ENCODE results near the gene PDCD6IP.

The PDCD6IP gene

GRCh38 chr3:33892655-33893054 is 94.2 kb downstream of the PDCD6IP start:
- DNase-seq (ENCODE audit: low spot score), result no peak

DNA sequence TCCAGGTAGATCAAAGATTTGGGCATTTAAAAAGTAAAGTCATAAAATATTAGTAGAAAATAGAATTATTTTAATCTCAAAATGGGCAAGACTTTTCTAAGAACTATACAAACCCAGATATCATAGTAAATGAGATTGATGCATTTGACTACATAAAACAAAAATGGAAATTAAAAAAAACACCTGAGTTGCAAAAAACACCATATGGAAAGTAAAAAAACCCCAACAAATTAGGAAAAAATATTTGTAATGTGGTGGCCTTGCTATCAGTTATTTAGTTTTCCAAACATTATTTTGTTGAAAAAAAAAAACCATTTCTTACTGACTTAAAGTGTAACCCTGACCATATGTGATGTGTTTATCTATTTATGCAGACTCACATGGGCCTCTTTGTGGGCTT is 97.2 kb downstream of the PDCD6IP start:
- no peak for DNase-seq (ENCODE audit: low spot score)

DNA sequence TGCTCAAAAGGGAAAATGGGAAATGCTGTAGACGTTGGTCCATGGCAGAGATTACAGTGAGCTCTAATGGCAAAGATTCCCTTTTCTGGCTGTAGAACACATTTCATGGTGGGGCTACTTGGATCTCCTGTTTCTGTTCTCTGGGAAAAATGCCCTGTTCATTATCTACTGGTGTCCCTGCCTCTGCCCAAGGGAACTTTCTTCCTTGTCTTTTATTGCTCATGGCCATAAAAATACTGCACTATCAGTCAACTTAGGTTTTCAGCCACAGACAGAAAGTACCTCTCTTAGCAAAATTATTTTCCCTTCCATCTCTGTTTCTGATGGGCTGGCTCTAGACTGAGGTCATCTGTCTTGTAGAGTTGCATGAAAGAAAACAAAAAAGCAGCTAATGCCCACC is 98.9 kb downstream of the PDCD6IP start:
- DNase-seq (ENCODE audit: low spot score), result no peak

GRCh38 chr3:33898901-33899300 is 100.5 kb downstream of the PDCD6IP start:
- no peak for DNase-seq (ENCODE audit: low spot score)

- DNase-seq (ENCODE audit: low spot score), result no peak
Measured at GRCh38 chr3:33900440-33900808, 102.0 kb downstream of the PDCD6IP start.

DNA sequence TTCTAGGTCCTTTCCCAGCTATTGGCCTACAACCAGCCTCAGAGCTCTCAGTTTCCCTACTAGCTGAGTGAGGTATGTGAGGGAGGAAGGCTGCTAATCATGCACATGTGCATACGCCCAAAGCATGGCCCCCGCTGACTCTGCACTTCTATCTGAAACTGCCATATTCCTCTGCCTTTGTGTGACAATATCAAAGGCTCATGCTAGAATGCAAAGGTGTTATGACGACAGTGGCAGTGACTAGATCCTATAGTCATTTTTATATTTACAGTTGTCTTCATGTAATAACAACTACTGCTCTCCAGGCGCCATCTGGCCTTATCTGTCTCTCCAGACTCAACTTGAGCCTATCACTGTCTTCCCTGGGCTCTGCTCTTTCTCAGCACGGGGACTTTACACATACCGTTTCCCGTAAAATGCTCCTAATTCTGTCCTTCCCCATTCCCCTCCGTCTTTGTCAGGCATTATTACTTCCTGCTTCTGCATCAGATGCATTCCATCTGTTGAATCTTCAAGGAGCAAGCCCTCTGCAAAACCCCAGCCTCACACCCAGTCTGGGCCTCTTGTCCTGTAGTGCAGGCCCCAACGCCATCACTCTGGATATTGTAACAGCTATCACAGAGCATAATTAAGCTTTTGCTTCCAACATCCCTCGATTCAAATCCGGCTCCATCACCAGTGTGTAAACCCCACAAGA is 102.5 kb downstream of the PDCD6IP start:
- DNase-seq (ENCODE audit: low spot score), result peak; percentile 24

DNA sequence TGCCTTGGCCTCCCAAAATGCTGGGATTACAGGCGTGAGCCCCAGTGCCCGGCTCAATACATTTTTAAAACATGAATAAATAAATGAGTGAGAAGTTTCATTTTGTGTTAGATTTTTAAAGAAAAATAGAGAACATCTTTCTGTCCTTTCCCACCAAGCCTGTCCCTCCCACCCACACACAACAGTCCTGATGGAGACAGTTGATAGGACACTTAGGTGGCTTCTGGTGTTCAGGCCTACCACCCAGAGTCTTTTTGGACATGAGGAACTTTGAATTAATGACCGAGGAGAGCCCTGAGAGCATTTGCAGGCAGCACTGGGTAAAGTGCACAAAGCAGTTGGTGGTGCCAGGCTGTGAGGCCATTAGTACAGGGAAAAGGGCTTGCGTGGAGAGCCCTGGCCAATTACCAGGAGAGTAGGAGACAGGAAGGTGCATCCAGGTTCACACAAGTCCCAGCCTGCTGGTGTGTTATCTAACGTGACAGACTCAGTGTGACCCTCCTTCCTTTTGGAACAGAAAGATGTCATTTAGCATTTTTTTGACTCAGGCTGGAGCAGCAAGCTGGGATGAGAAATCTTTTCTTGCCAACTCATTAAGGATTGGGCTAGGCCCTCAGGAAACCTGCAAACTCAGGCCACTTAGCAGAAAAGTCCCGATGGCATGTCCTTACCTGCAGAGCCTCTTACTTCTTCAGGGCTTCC is 103.6 kb downstream of the PDCD6IP start:
- no peak for DNase-seq (ENCODE audit: low spot score)

DNA sequence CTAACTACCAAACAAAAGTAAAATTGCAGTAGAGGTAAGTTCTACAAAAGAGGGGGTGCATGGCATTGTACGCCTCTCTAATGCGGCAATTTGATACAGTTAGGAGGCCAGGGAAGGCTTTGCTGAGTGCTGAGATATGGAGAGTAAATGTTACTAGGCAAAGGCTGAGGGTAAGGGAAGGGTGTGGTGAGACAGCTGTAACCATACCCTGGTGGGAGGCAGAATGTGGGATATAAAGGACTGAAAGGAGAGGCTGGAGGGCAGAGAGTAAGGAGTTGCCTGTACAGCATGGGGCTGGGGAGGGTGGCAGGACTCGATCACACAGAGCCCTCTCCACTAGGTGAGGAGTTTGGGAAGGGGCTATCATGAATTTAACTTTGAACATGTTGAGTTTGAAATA is 106.3 kb downstream of the PDCD6IP start:
- no peak for DNase-seq (ENCODE audit: low spot score)

DNA sequence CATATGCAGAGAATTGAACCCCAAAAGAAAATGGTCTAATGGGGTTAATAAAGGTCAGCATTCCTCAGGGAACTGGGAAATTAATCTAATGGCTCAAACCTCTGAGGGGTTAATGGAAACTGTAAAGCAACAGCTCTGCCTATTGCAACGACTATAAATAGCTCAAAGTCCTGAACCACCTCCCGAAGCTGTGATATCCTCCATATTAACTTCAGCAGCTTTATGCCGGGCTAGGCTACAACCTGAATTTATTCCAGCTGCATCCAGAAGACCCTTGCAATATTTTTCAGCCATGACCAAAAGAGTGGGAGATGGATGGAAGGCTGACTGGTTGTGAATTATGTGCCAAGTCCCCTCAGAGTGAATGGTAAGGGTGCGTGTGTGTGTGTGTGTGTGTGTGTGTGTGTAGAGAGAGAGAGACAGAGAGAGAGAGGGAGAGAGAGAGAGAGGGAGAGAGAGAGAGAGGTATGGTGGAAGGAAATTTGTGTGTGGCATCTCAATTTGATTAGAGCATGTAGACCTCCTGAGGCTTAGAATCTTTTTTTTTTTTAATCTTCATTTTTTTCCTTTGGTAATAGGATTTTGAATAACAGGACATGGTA is 109.9 kb downstream of the PDCD6IP start:
- DNase-seq (ENCODE audit: low spot score), result no peak

DNA sequence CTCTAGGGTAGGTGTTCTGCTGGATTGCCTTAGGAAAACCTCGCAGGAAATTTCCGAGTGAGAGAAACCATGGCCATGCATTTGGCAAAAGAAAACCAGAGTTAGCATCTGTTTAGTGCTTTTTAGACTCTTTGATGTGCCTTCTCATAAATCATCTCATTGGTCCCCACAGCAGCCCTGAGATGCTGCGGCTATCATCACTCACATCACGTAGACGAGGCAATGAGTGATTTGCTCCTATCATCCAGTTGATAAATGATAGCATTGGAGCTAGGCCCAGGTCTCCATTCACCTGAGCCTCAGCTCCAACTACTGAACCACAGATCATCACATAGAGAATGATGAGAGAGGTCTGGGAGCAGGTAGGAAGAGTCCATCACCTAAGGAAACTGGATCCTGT is 111.1 kb downstream of the PDCD6IP start:
- no peak for DNase-seq (ENCODE audit: low spot score)

DNA sequence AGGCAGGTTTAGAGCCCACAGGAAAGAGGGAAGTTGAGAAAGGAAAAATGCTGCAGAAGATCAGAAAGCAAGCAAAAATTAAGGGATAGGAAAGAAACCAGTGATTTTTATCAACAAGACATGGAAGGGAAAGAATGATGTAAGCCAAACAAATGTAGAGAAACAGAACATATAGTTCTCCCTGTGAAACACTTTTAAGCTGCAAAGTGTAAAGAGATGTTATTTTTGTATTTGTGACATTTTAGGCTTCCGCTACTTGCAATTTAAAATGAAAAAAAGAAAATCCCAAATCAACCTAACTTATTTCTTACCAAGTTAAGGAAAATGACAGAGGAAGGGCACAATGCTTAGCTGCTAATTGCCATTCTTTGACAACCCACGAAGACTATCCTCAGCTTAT is 111.6 kb downstream of the PDCD6IP start:
- DNase-seq (ENCODE audit: low spot score), result no peak

DNA sequence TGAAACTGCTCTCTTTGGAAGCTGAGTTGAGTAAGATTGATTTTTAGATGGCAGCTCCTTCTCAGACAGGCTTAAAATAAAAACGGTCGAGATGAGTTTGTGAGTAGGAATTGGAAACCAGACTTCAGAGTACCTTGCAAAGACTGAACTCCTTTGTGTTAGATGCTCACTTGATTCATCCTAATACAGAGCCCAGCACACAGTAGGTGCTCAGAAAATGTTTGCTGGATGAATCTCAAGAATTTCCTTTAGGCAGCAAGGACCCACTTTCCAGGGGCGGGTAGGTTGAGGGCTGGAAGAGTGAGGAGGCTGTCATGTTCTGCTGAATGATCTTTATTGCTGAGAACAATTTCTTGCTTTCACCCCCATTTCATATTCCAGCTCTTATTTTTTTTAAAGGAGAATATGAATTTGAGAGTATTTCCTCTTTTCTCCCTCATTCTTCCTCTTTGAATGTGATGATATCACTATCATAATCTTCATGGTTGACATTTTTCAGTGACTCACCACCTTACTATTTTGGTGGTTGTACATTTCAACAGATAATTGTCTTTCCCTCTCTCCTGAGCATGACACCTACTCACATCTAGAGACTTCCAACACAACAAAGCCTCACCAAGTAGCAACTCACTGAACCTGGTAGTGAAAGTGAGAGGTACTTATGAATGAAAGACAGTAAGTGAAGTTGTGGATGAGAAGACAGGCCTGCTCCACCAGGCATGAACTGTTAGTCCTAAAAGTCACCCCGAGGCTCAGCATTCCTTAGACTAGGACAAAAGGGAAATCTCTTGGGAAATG is 113.3 kb downstream of the PDCD6IP start:
- DNase-seq (ENCODE audit: low spot score), result peak; percentile 40

GRCh38 chr3:33914212-33914611 is 115.8 kb downstream of the PDCD6IP start:
- no peak for DNase-seq (ENCODE audit: low spot score)

GRCh38 chr3:33914731-33915379 is 116.4 kb downstream of the PDCD6IP start:
- DNase-seq (ENCODE audit: low spot score), result no peak

- DNase-seq (ENCODE audit: low spot score), result peak; percentile 60
Measured at GRCh38 chr3:33915796-33916546, 117.5 kb downstream of the PDCD6IP start.

DNA sequence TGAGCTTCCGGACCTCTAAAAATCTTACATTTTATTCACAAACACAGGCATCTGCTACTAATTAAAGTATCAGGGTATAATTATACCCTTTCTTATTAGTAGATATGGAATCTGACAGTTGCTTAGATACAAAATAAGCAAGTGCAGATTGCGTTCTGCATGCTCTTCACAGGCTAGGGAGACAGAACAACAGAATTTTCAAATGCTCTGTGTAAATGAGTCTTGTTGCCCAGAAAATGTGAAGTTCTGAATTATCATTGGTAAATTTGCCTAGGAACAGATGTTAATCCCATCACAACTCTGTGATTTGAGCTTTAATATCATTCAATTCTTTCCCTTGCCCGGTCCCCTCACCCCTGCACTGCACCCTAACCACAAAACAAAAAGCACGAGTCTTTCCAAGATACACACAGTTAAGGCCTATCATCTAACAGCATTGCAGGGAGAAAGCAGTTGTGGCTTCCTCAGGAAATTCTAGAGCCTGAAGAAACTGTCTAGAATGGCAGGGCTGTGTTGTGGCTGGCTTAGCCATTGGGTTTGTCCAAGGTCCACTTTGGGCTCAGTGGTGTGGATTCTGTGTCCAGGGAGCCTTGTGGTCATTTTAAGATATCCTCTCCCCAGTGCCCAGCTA is 119.8 kb downstream of the PDCD6IP start:
- no peak for DNase-seq (ENCODE audit: low spot score)

Measured in AG20443 (cell line).